H9 (cell line): ENCODE results near the gene NDE1. TPM values are rescaled to one million over a fixed set of nuclear protein-coding genes. Genes with fewer than 3 reads are reported as not detected.

Source experiments
- DNase-seq: peaks from one replicate; pipeline ENCODE4 v3.0.0-alpha.2; 2017
- H2AFZ ChIP-seq: one replicate; pipeline ENCODE4 v1.6.1; 2013; ENCODE audit warnings: mild to moderate bottlenecking, low read length, control low read depth, moderate library complexity
- H2AK5ac ChIP-seq: 2 replicates; pipeline ENCODE4 v1.6.1; 2013; ENCODE audit warnings: low read length, control low read depth, mixed read lengths; ENCODE audit not compliant: insufficient read length
- H2BK120ac ChIP-seq: one replicate; pipeline ENCODE4 v1.6.1; 2013; ENCODE audit warnings: low read depth, mild to moderate bottlenecking, low read length, control low read depth, inconsistent platforms; ENCODE audit not compliant: poor library complexity, severe bottlenecking
- H2BK12ac ChIP-seq: 2 replicates; pipeline ENCODE4 v1.6.1; 2013; ENCODE audit warnings: low read length, control low read depth, mixed read lengths, low read depth; ENCODE audit not compliant: insufficient read length
- H2BK15ac ChIP-seq: 2 replicates; pipeline ENCODE4 v1.6.1; 2013; ENCODE audit warnings: low read depth, low read length, control low read depth
- H2BK20ac ChIP-seq: one replicate; pipeline ENCODE4 v1.6.1; 2013; ENCODE audit warnings: low read depth, mild to moderate bottlenecking, low read length, control low read depth, inconsistent platforms; ENCODE audit not compliant: poor library complexity, severe bottlenecking
- H2BK5ac ChIP-seq: 2 replicates; pipeline ENCODE4 v1.6.1; 2013; ENCODE audit warnings: low read length, control low read depth, mixed read lengths; ENCODE audit not compliant: insufficient read length
- H3K14ac ChIP-seq: 2 replicates; pipeline ENCODE4 v1.6.1; 2013; ENCODE audit warnings: low read length, control low read depth; ENCODE audit not compliant: insufficient read depth
- H3K18ac ChIP-seq: 2 replicates; pipeline ENCODE4 v1.6.1; 2013; ENCODE audit warnings: low read depth, mild to moderate bottlenecking, mixed read lengths, low read length, control low read depth; ENCODE audit not compliant: insufficient read length
- H3K23ac ChIP-seq: 2 replicates; pipeline ENCODE4 v1.6.1; 2013; ENCODE audit warnings: low read length, control low read depth, mixed read lengths, low read depth; ENCODE audit not compliant: insufficient read length
- H3K23me2 ChIP-seq: 2 replicates; pipeline ENCODE4 v1.6.1; 2013; ENCODE audit warnings: low read depth, mild to moderate bottlenecking, mixed read lengths, low read length, control low read depth; ENCODE audit not compliant: insufficient read length, poor library complexity, severe bottlenecking
- H3K27ac ChIP-seq: 2 replicates; pipeline ENCODE4 v1.5.1; 2013; ENCODE audit warnings: low read length, control low read depth, mixed read lengths, low read depth; ENCODE audit not compliant: insufficient read length
- H3K27me3 ChIP-seq: 2 replicates; pipeline ENCODE4 v1.6.1; 2013; ENCODE audit warnings: low read length, control low read depth, inconsistent platforms; ENCODE audit not compliant: insufficient read depth
- H3K4ac ChIP-seq: 2 replicates; pipeline ENCODE4 v1.6.1; 2013; ENCODE audit warnings: low read depth, mild to moderate bottlenecking, control low read depth, inconsistent platforms, low read length, moderate library complexity
- H3K4me1 ChIP-seq: 2 replicates; pipeline ENCODE4 v1.6.1; 2013; ENCODE audit warnings: low read length, control low read depth, inconsistent platforms; ENCODE audit not compliant: insufficient read depth
- H3K4me2 ChIP-seq: 2 replicates; pipeline ENCODE4 v1.6.1; 2013; ENCODE audit warnings: low read length, control low read depth, mixed read lengths; ENCODE audit not compliant: insufficient read length, insufficient read depth
- H3K56ac ChIP-seq: 2 replicates; pipeline ENCODE4 v1.6.1; 2013; ENCODE audit warnings: low read depth, mild to moderate bottlenecking, mixed read lengths, low read length, control low read depth; ENCODE audit not compliant: insufficient read length
- H3K79me1 ChIP-seq: 2 replicates; pipeline ENCODE4 v1.6.1; 2013; ENCODE audit warnings: low read depth, mild to moderate bottlenecking, moderate library complexity, low read length, control low read depth, inconsistent platforms; ENCODE audit not compliant: insufficient read depth, poor library complexity, severe bottlenecking
- H3K79me2 ChIP-seq: 2 replicates; pipeline ENCODE4 v1.6.1; 2013; ENCODE audit warnings: low read length, control low read depth, inconsistent platforms; ENCODE audit not compliant: insufficient read depth
- H3K9ac ChIP-seq: 2 replicates; pipeline ENCODE4 v1.6.1; 2013; ENCODE audit warnings: low read length, control low read depth, mixed read lengths; ENCODE audit not compliant: insufficient read length; ENCODE audit errors: extremely low read depth
- H3K9me3 ChIP-seq: one replicate; pipeline ENCODE4 v1.6.1; 2013; ENCODE audit warnings: low read depth, low read length, inconsistent platforms; ENCODE audit not compliant: control insufficient read depth
- H3T11ph ChIP-seq: one replicate; pipeline ENCODE4 v1.6.1; 2013; ENCODE audit warnings: mild to moderate bottlenecking, low read length, control low read depth, inconsistent platforms
- H4K20me1 ChIP-seq: one replicate; pipeline ENCODE4 v1.6.1; 2013; ENCODE audit not compliant: control insufficient read depth, insufficient read length, insufficient read depth
- H4K5ac ChIP-seq: 2 replicates; pipeline ENCODE4 v1.6.1; 2013; ENCODE audit warnings: low read depth, mild to moderate bottlenecking, mixed read lengths, low read length, control low read depth; ENCODE audit not compliant: insufficient read length
- H4K8ac ChIP-seq: replicated peaks from 2 replicates; pipeline ENCODE4 v1.6.1; 2013; ENCODE audit warnings: low read length, control low read depth, mixed read lengths, low read depth; ENCODE audit not compliant: insufficient read length
- H4K91ac ChIP-seq: 2 replicates; pipeline ENCODE4 v1.6.1; 2013; ENCODE audit warnings: low read depth, mild to moderate bottlenecking, moderate library complexity, mixed read lengths, low read length, control low read depth; ENCODE audit not compliant: insufficient read length
- H3K27ac Mint-ChIP-seq, 3 experiments: 2 replicates in 2 of 3; 3 replicates in 1 of 3; pipeline ENCODE4 v1.8.0; 2020 to 2021; ENCODE audit warnings: mixed read lengths in 3 of 3, mild to moderate bottlenecking in 1 of 3, moderate library complexity in 1 of 3
- H3K27me3 Mint-ChIP-seq: 2 replicates; pipeline ENCODE4 v1.8.0; 2021; ENCODE audit warnings: low read depth, mild to moderate bottlenecking, moderate library complexity, mixed read lengths
- H3K36me3 Mint-ChIP-seq, 3 experiments: 2 replicates in 2 of 3; 3 replicates in 1 of 3; pipeline ENCODE4 v1.8.0; 2020 to 2021; ENCODE audit warnings: low read depth in 3 of 3, mixed read lengths in 3 of 3; ENCODE audit not compliant: insufficient read depth in 1 of 3
- H3K4me1 Mint-ChIP-seq, 2 experiments: 2 replicates each; pipeline ENCODE4 v1.8.0; 2020; ENCODE audit warnings: mixed read lengths in 2 of 2
- H3K4me3 Mint-ChIP-seq, 2 experiments: 2 replicates in 1 of 2; 3 replicates in 1 of 2; pipeline ENCODE4 v1.8.0; 2020 to 2021; ENCODE audit warnings: mild to moderate bottlenecking in 2 of 2, mixed read lengths in 2 of 2, moderate library complexity in 1 of 2
- H3K9me3 Mint-ChIP-seq, 2 experiments: 2 replicates in 1 of 2; 3 replicates in 1 of 2; pipeline ENCODE4 v1.8.0; 2020; ENCODE audit warnings: mild to moderate bottlenecking in 2 of 2, mixed read lengths in 2 of 2, moderate library complexity in 1 of 2
- CTCF ChIP-seq: fragments of 200-600 bp; sonication (generic); conservative IDR thresholded peaks from 3 replicates; pipeline ENCODE4 v1.8.0; 2021; ENCODE audit warnings: antibody characterized with exemption, mild to moderate bottlenecking
- WGBS: extraction: QIAGEN DNeasy Blood & Tissue Kit; methylation state at CpG from one replicate; pipeline ENCODE4 v1.1.7; 2013; ENCODE audit warnings: missing lambda C conversion rate, low lambda C conversion rate, mixed read lengths; ENCODE audit not compliant: insufficient read length; ENCODE audit errors: extremely low coverage; 5-methylcytosine and 5-hydroxymethylcytosine counted together
- total RNA-seq: library from RNA; stranded (reverse); gene quantifications from 2 replicates; pipeline ENCODE4 v1.2.1, GENCODE V29; 2021

NDE1 gene
- total RNA-seq, 1 experiment from 2014 or later = 49.6 TPM

DNA sequence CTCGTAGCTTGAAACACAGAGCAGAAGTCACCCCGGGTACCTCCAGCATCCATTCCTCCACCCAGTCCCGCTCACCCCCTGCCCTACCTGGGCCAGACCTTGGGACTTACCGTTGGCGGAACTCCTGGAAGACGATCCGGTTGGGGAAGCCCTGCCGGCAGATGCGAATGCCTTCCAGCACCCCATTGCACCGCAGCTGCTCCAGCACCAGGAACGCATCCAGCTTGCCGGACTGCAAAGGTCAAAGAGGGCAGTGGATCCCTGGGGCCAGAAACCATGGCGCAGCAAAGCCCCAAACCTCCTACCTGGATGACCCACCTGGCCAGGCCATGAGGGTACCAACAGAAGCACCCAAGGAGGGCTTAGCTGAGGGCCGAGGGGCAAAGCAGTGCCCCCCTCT, 97.9 kb downstream of the NDE1 start:
- H2BK20ac ChIP-seq = no peak overlapping the region
- H4K5ac ChIP-seq = no peak overlapping the region
- no peak overlapping the region for H2AFZ ChIP-seq
- H2BK12ac ChIP-seq = no peak overlapping the region
- H2AK5ac ChIP-seq = no peak overlapping the region
- Mint-ChIP-seq H3K36me3 (no peaks in the 10 kb centered on the region), H3K9me3 (no peaks in the 10 kb centered on the region), H3K4me1 (peaks cover 2 to 6% of the 10 kb centered on the region in 2 experiments; a peak in 3 of 4 replicates), H3K27me3 (no peaks in the 10 kb centered on the region; the same call in 1 of the 2 replicates), H3K27ac (no peak overlapping the region), H3K4me3 (no peak overlapping the region)
- H3K4me1 ChIP-seq = no peaks in the 10 kb centered on the region
- no peak overlapping the region for H3K18ac ChIP-seq
- no peaks in the 10 kb centered on the region for H3K79me2 ChIP-seq
- no peak overlapping the region for H3K27ac ChIP-seq
- no peak overlapping the region for H3K4me2 ChIP-seq
- no peaks in the 10 kb centered on the region for H3K23me2 ChIP-seq
- no peak overlapping the region for H3K56ac ChIP-seq
- no peak overlapping the region for H4K91ac ChIP-seq
- TF ChIP-seq CTCF = no peak
- no peaks in the 10 kb centered on the region for H4K20me1 ChIP-seq
- no CpG with 5 or more reads among the region's 14 CpGs for WGBS
- no peak overlapping the region for H3K14ac ChIP-seq
- no peak overlapping the region for H3K4ac ChIP-seq
- H3T11ph ChIP-seq = no peak overlapping the region
- no peak overlapping the region for H3K9ac ChIP-seq
- H2BK120ac ChIP-seq = no peak overlapping the region
- no peaks in the 10 kb centered on the region for H3K79me1 ChIP-seq
- no peak overlapping the region for H3K23ac ChIP-seq
- H2BK15ac ChIP-seq = no peak overlapping the region
- H4K8ac ChIP-seq = no peak overlapping the region
- H3K27me3 ChIP-seq = no peaks in the 10 kb centered on the region
- H3K9me3 ChIP-seq = no peaks in the 10 kb centered on the region
- no peak overlapping the region for H2BK5ac ChIP-seq
- DNase-seq = no peak
